ENCODE measurements around the gene CHD9.

Gene CHD9

GRCh38 chr16:53358884-53359283 is 304.1 kb downstream of the CHD9 start:
- no peak for DNase-seq (ENCODE audit: low read depth, low spot score)

GRCh38 chr16:53369921-53370320 is 315.1 kb downstream of the CHD9 start:
- no peak for DNase-seq (ENCODE audit: low read depth, low spot score)

GRCh38 chr16:53370827-53371226 is 316.0 kb downstream of the CHD9 start:
- no peak for DNase-seq (ENCODE audit: low read depth, low spot score)

DNA sequence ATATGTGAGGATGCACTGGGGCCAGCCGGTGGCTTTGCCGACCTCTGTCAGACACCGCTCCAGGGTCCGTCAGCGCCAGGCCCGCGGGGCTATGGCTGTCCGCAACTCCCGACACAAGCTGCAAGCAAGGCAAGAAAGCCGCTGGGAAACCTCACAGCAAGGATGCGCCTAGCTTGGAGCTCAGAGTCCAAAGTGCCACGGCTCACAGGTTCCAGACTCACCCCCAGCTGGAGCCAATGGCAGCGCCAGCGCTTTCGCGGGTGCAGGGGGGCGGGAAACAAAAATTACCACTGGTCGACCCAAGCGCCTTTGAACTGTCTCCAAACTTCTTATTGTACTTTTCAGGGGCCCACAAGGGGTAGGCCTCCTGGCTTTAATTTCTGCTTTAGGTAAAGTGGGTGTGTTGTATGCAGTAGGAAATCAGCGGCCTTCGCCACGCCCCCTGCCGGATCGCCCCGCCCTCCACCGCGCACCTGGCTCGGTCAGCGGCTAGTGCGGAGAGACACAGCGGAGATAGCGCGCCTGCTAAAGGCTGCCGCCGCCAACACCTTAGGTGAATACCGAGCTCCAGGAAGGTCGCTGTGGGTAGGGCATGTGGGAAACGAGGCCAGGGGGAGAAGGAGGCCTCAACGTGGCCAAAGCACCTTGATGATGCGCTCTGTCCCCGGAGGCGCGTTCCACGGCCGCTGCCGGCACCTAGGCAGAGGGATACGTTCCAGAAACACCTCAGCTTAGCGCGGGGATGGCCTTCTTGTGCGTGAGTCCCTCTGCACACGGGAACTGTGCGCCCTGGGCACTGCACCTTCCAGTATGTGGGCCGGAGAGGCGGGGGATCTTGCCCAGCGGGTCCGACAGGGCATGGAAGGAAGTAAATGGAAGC is 318.4 kb downstream of the CHD9 start:
- no peak for DNase-seq (ENCODE audit: low read depth, low spot score)

DNA sequence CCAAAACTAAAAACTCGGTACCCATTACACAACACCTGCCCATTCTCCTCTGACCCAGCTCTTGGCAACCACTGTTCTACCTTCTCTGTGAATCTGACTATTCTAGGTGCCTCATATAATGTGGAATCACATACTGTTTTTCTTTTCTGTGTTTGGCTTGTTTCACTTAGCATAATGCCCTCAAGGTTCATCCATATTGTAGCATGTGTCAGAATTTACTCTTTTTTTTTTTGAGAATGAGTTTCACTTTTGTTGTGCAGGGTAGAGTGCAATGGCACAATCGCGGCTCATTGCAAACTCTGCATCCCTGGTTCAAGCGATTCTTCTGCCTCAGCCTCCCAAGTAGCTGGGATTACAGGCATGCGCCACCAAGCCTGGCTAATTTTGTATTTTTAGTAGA is 320.0 kb downstream of the CHD9 start:
- no peak for DNase-seq (ENCODE audit: low read depth, low spot score)

GRCh38 chr16:53378138-53378537 is 323.3 kb downstream of the CHD9 start:
- DNase-seq (ENCODE audit: low read depth, low spot score) = no peak
